Mucosa of stomach (tissue), 1 donor: ENCODE results near the gene LPIN3.

Experiments
- H3K27me3 ChIP-seq: one replicate; pipeline ENCODE4 v1.7.0; 2013; ENCODE audit warnings: mild to moderate bottlenecking, low read length; ENCODE audit not compliant: control insufficient read depth, insufficient read depth
- H3K36me3 ChIP-seq: one replicate; pipeline ENCODE4 v1.7.0; 2013; ENCODE audit warnings: low read length; ENCODE audit not compliant: control insufficient read depth, insufficient read depth
- H3K4me1 ChIP-seq: one replicate; pipeline ENCODE4 v1.7.0; 2013; ENCODE audit warnings: mild to moderate bottlenecking, low read length; ENCODE audit not compliant: control insufficient read depth, insufficient read depth
- H3K4me3 ChIP-seq: one replicate; pipeline ENCODE4 v1.7.0; 2013; ENCODE audit warnings: low read length
- H3K9ac ChIP-seq: one replicate; pipeline ENCODE4 v1.7.0; 2013; ENCODE audit warnings: mild to moderate bottlenecking, low read length, moderate library complexity
- H3K9me3 ChIP-seq: one replicate; pipeline ENCODE4 v1.7.0; 2013; ENCODE audit warnings: mild to moderate bottlenecking, low read length, moderate library complexity; ENCODE audit not compliant: control insufficient read depth
- donor health status: Pancreatic carcinoma.

Gene LPIN3

GRCh38 chr20:41355192-41355591 is 14.6 kb downstream of the LPIN3 start:
- no peaks in the 10 kb centered on the region for H3K4me1 ChIP-seq
- no peak overlapping the region for H3K9ac ChIP-seq
- H3K36me3 ChIP-seq = peaks cover 3% of the 10 kb centered on the region
- H3K27me3 ChIP-seq = no peaks in the 10 kb centered on the region
- no peaks in the 10 kb centered on the region for H3K9me3 ChIP-seq
- no peak overlapping the region for H3K4me3 ChIP-seq

GRCh38 chr20:41355598-41356203 is 15.1 kb downstream of the LPIN3 start:
- Histone ChIP-seq H3K36me3 (peaks cover 3% of the 10 kb centered on the region), H3K9me3 (no peaks in the 10 kb centered on the region)

GRCh38 chr20:41356951-41357350 is 16.3 kb downstream of the LPIN3 start:
- Histone ChIP-seq H3K4me1 (no peaks in the 10 kb centered on the region), H3K4me3 (no peak overlapping the region), H3K9ac (no peak overlapping the region), H3K36me3 (peaks cover 1% of the 10 kb centered on the region), H3K27me3 (no peaks in the 10 kb centered on the region), H3K9me3 (no peaks in the 10 kb centered on the region)

More at GRCh38 chr20:41355598-41356203, 15.1 kb downstream of the LPIN3 start:
- Histone ChIP-seq H3K4me3 (no peak overlapping the region), H3K27me3 (no peaks in the 10 kb centered on the region), H3K9ac (no peak overlapping the region), H3K4me1 (no peaks in the 10 kb centered on the region)

GRCh38 chr20:41357424-41358163 is 17.0 kb downstream of the LPIN3 start:
- Histone ChIP-seq H3K9me3 (no peaks in the 10 kb centered on the region), H3K4me3 (no peak overlapping the region), H3K27me3 (no peaks in the 10 kb centered on the region), H3K4me1 (no peaks in the 10 kb centered on the region), H3K9ac (no peak overlapping the region), H3K36me3 (no peaks in the 10 kb centered on the region)

- H3K36me3 ChIP-seq = no peaks in the 10 kb centered on the region
- H3K4me3 ChIP-seq = no peak overlapping the region
- no peaks in the 10 kb centered on the region for H3K27me3 ChIP-seq
- no peak overlapping the region for H3K9ac ChIP-seq
- no peaks in the 10 kb centered on the region for H3K4me1 ChIP-seq
- no peaks in the 10 kb centered on the region for H3K9me3 ChIP-seq
These were observed 17.6 kb downstream of the LPIN3 start for GRCh38 chr20:41358230-41358629.

- no peaks in the 10 kb centered on the region for H3K36me3 ChIP-seq
- no peaks in the 10 kb centered on the region for H3K4me1 ChIP-seq
These were observed 18.1 kb downstream of the LPIN3 start for GRCh38 chr20:41358717-41359116.

GRCh38 chr20:41359541-41360011 is 19.0 kb downstream of the LPIN3 start:
- H3K9ac ChIP-seq = no peak overlapping the region
- no peaks in the 10 kb centered on the region for H3K9me3 ChIP-seq
- no peak overlapping the region for H3K4me3 ChIP-seq
- peaks cover 10% of the 10 kb centered on the region for H3K27me3 ChIP-seq
- H3K4me1 ChIP-seq = no peaks in the 10 kb centered on the region
- no peaks in the 10 kb centered on the region for H3K36me3 ChIP-seq

More at GRCh38 chr20:41358717-41359116, 18.1 kb downstream of the LPIN3 start:
- Histone ChIP-seq H3K9me3 (no peaks in the 10 kb centered on the region), H3K9ac (no peak overlapping the region), H3K4me3 (no peak overlapping the region), H3K27me3 (peaks cover 2% of the 10 kb centered on the region)

- Histone ChIP-seq H3K27me3 (peaks cover 25% of the 10 kb centered on the region), H3K36me3 (no peaks in the 10 kb centered on the region), H3K4me1 (no peaks in the 10 kb centered on the region), H3K4me3 (no peak overlapping the region), H3K9ac (no peak overlapping the region), H3K9me3 (no peaks in the 10 kb centered on the region)
These were observed 20.5 kb downstream of the LPIN3 start for GRCh38 chr20:41360831-41361756.

GRCh38 chr20:41361757-41362747 is 21.4 kb downstream of the LPIN3 start:
- Histone ChIP-seq H3K9me3 (no peaks in the 10 kb centered on the region), H3K4me1 (no peaks in the 10 kb centered on the region), H3K36me3 (no peaks in the 10 kb centered on the region), H3K27me3 (peaks cover 29% of the 10 kb centered on the region), H3K4me3 (no peak overlapping the region), H3K9ac (no peak overlapping the region)

GRCh38 chr20:41362748-41363140 is 22.1 kb downstream of the LPIN3 start:
- Histone ChIP-seq H3K4me1 (no peaks in the 10 kb centered on the region), H3K27me3 (peaks cover 36% of the 10 kb centered on the region), H3K9me3 (no peaks in the 10 kb centered on the region), H3K4me3 (no peak overlapping the region), H3K36me3 (no peaks in the 10 kb centered on the region), H3K9ac (no peak overlapping the region)

- Histone ChIP-seq H3K4me3 (no peak overlapping the region), H3K9me3 (no peaks in the 10 kb centered on the region), H3K4me1 (no peaks in the 10 kb centered on the region), H3K27me3 (peaks cover 41% of the 10 kb centered on the region), H3K36me3 (no peaks in the 10 kb centered on the region), H3K9ac (no peak overlapping the region)
These were observed 23.0 kb downstream of the LPIN3 start for GRCh38 chr20:41363601-41364000.
